ENCODE results near the gene CHMP4A.

CHMP4A gene

DNA sequence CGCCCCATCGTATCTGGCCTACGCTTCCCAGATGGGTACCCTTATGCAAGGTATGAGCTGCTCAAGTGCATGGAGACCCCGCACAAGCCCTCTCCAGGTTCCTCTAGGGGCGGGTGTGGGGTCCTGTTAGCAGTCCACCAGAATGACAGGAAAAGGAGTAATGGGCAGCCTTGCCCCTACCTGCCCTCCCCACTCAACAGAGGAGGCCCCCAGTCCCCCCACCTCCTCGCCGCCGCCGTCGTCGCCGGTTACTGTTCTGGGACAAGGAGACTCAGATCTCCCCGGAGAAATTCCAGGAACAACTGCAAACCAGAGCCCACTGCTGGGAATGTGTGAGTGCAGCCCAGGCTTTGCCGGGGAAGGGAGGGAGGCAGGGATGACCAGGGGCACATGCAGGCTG is 35.4 kb downstream of the CHMP4A start:
- no peak for DNase-seq (ENCODE audit: low spot score)
- TF ChIP-seq, protein P1, sequence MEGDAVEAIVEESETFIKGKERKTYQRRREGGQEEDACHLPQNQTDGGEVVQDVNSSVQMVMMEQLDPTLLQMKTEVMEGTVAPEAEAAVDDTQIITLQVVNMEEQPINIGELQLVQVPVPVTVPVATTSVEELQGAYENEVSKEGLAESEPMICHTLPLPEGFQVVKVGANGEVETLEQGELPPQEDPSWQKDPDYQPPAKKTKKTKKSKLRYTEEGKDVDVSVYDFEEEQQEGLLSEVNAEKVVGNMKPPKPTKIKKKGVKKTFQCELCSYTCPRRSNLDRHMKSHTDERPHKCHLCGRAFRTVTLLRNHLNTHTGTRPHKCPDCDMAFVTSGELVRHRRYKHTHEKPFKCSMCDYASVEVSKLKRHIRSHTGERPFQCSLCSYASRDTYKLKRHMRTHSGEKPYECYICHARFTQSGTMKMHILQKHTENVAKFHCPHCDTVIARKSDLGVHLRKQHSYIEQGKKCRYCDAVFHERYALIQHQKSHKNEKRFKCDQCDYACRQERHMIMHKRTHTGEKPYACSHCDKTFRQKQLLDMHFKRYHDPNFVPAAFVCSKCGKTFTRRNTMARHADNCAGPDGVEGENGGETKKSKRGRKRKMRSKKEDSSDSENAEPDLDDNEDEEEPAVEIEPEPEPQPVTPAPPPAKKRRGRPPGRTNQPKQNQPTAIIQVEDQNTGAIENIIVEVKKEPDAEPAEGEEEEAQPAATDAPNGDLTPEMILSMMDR (IDR thresholded peaks at IDR 0.05; ENCODE audit: extremely low read depth, missing control alignments) = no peak

DNA sequence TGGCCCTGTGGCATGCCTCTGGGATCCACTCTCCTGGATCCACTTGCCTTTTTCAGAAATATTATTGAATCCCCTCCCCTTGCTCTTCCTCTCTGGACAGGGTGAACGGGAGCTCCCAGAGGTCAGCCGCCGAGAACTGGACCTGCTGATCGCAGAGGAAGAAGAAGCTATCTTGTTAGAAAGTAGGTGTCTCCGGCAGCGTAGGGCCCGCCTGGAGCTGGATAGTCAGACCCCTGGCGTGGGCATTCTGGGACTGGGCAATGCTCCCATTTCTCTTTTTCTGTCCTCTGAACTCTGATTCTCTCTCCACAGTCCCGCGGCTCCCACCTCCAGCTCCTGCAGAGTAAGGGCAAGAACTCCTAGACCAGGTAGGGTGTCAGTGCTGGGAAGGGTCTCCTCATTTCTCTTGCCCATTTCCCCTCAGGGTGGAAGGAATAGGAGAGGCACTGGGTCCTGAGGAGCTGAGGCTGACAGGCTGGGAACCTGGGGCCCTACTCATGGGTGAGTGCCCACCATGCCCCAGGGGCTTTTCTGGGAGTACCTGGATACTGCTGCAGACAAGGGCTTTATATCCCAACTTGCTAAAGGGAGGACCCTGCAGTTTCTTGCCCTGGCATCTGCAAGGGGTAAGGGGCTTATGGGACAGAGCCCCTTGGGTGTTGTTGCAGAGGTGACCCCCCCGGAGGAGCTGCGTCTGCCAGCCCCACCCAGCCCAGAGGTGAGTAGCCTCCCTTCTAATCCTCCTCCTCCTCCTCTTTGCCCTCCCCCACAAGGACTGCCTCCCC is 36.1 kb downstream of the CHMP4A start:
- TF ChIP-seq, protein P1 (IDR thresholded peaks at IDR 0.05; ENCODE audit: extremely low read depth, missing control alignments) = no peak
- DNase-seq (ENCODE audit: low spot score) = no peak

DNA sequence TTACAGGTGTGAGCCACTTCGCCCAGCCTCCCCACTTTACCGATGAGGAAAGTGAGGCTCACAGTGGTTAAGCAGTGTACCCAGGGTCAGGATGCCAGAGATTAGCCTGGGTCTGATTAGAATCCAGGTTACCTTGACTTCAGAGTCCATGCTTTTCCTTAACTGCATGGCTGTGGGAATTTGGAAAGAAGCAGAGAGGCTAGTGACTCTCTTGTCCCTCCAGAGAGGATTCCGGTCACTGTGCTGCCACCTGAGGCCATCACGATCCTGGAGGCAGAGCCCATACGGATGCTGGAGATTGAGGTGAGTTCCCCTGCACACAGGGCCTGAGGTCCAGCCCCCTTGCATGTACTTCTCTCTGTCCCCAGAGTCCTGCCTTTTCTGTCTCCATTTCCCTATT is 36.7 kb downstream of the CHMP4A start:
- TF ChIP-seq, protein P1 (IDR thresholded peaks at IDR 0.05; ENCODE audit: extremely low read depth, missing control alignments) = no peak
- DNase-seq (ENCODE audit: low spot score) = no peak

DNA sequence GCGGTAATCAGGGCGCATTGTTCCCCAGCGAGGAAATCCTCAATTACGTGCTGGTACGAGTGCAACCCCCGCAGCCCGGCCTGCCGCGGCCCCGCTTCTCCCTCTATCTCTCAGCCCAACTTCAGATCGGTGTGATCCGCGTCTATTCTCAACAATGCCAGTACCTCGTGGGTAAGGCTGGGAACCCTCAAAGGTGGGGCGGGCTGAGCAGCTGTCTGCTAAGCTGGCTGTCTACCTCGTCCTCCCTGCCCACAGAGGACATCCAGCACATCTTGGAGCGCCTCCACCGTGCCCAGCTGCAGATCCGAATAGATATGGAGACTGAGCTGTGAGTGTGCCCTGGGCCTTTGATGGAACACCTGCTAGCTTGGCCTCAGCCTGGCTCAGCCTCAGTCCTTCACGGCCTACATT is 40.4 kb downstream of the CHMP4A start:
- TF ChIP-seq, protein P1 (IDR thresholded peaks at IDR 0.05; ENCODE audit: extremely low read depth, missing control alignments) = no peak
- DNase-seq (ENCODE audit: low spot score) = no peak

DNA sequence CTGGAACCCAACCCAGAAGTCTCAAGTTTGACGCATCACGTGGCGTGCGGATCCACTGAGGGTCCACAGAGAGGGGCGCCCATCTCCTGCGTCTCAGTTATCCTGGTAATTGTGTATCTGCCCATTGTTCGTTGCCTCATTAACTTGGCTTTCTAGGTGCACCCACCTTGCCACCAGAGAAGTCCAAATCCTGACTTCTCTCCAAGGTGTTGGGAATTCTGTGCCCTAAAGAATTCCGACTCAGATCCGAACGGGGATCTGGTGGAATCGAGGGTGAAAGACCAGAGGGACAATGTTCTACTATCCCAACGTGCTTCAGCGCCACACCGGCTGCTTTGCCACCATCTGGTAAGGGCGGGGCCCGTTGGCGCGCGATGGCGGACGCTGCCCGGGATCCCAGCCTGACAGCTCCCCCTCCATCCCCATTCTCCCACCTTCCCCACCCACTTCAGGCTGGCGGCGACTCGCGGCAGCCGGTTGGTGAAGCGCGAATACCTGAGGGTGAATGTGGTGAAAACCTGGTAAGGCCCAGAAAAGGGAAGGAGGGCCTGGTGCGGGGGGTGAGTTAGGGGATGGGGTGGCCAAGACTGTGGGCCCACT is 40.9 kb downstream of the CHMP4A start:
- TF ChIP-seq, protein P1 (IDR thresholded peaks at IDR 0.05; ENCODE audit: extremely low read depth, missing control alignments) = no peak
- DNase-seq (ENCODE audit: low spot score) = no peak

DNA sequence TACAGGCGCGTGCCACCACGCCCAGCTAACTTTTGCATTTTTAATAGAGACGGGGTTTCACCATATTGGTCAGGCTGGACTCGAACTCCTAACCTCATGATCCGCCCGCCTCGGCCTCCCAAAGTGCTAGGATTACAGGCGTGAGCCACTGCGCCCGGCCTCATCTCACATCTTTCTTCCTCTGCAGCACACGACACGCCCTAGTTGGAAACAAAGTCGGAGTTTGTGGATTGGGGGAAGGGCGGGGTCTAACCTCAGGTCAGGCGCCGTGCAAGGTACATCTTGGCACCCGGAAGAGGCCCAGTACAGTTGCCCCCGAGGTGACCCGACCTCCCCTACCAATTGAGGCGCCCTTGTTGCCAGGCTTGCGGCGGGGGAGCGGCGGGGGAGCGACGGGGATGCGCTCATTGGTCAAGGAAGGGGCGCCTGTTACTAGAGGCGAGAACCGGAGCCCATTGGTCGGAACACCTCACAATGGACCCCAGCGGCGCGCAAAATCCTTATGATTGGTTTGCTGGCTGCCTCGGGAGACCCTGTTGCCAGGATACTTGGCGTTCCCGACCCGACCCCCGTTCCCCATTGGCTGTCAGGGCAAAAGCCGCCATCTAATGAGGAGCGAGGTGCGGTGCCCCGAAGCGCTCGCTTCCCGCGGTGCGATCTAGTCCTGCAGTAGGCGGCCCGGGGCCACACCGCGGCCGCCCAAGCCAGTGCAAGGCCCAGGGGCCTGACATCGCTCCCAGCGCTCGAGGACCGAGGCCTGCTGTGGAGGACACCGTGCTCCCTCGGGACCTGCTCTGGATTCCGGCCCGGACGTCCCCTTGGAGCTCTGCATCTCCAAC is 41.6 kb downstream of the CHMP4A start, which contains the start of gene REC8:
REC8 (plus strand) TSS at position 659 of the 839 bp plus-strand sequence. CDS start 473 bp downstream, outside the sequence.
- peak; percentile 94 for DNase-seq (ENCODE audit: low spot score)
- TF ChIP-seq, protein P1 (IDR thresholded peaks at IDR 0.05; ENCODE audit: extremely low read depth, missing control alignments) = no peak
